Caco-2 (cell line): ENCODE measurements around the gene FIBP. TPM values are rescaled to one million over a fixed set of nuclear protein-coding genes. Genes with fewer than 3 reads are reported as not detected.

ENCODE experiments used
- BruUV-seq: library from RNA; stranded (reverse); fragments of 400-500 nt; replicated peaks from 2 replicates; lab custom pipeline; 2021; lab: Mats Ljungman, UMichigan
- CTCF ChIA-PET: fragments of 300-600 bp; sonication (Branson Sonifier 250); formaldehyde crosslinking; loops from one replicate; lab custom pipeline; 2022; ENCODE audit warnings: antibody characterized with exemption; lab: Charles Lee
- POLR2A ChIA-PET: fragments of 300-600 bp; sonication (Branson Sonifier 250); formaldehyde crosslinking; loops from one replicate; lab custom pipeline; 2022; ENCODE audit warnings: antibody characterized with exemption; lab: Charles Lee
- DNase-seq, 2 experiments: peaks; one replicate each; pipeline versions ENCODE4 v3.0.0 to v3.0.0-alpha.2; 2020 to 2022
- H3K27me3 ChIP-seq: replicated peaks from 2 replicates; pipeline ENCODE4 v1.6.0; 2011; ENCODE audit warnings: low read length; ENCODE audit not compliant: control insufficient read depth, insufficient read depth
- H3K36me3 ChIP-seq: 2 replicates; pipeline ENCODE4 v1.5.1; 2011; ENCODE audit warnings: low read length; ENCODE audit not compliant: control insufficient read depth, insufficient read depth
- H3K4me1 ChIP-seq: fragments of 250-450 bp; sonication (Bioruptor Pico); 2 replicates; pipeline ENCODE4 v1.5.1; 2020; ENCODE audit warnings: mild to moderate bottlenecking
- H3K4me3 ChIP-seq: 2 replicates; pipeline ENCODE4 v1.5.1; 2011; ENCODE audit warnings: low read depth, mild to moderate bottlenecking, control low read depth, low read length
- H3K9me3 ChIP-seq: fragments of 250-450 bp; sonication (Bioruptor Pico); 2 replicates; pipeline ENCODE4 v1.5.1; 2020; ENCODE audit warnings: mild to moderate bottlenecking, moderate library complexity
- H3K27ac Mint-ChIP-seq: one replicate; pipeline ENCODE4 v1.8.0; 2022; ENCODE audit warnings: mixed read lengths; ENCODE audit not compliant: unreplicated experiment
- H3K27me3 Mint-ChIP-seq: one replicate; pipeline ENCODE4 v1.8.0; 2022; ENCODE audit warnings: mixed read lengths; ENCODE audit not compliant: insufficient read depth, unreplicated experiment
- H3K36me3 Mint-ChIP-seq: one replicate; pipeline ENCODE4 v1.8.0; 2022; ENCODE audit warnings: mild to moderate bottlenecking, mixed read lengths; ENCODE audit not compliant: insufficient read depth, unreplicated experiment
- H3K4me1 Mint-ChIP-seq: one replicate; pipeline ENCODE4 v1.8.0; 2022; ENCODE audit warnings: low read depth, mixed read lengths; ENCODE audit not compliant: unreplicated experiment
- H3K4me3 Mint-ChIP-seq: one replicate; pipeline ENCODE4 v1.8.0; 2022; ENCODE audit warnings: mild to moderate bottlenecking, moderate library complexity, mixed read lengths; ENCODE audit not compliant: unreplicated experiment
- H3K9me3 Mint-ChIP-seq: one replicate; pipeline ENCODE4 v1.8.0; 2022; ENCODE audit warnings: mixed read lengths; ENCODE audit not compliant: unreplicated experiment
- intact Hi-C: fragments of 100-400 bp; cut with micrococcal nuclease; formaldehyde crosslinking; loops from one replicate; pipeline ENCODE4 v1.10.0; 2022; ENCODE audit not compliant: unreplicated experiment
- total RNA-seq: library from RNA; stranded (reverse); gene quantifications from 2 replicates; pipeline ENCODE4 v1.2.3, GENCODE V29; 2022
- TF ChIP-seq, protein P1 (sequence below), 2 experiments: fragments of 200-600 bp in 1 of 2; IDR thresholded peaks; 1 replicate in 1 of 2; 2 replicates in 1 of 2; pipeline versions ENCODE4 v1.5.1 to v1.8.0; 2011 to 2022; ENCODE audit warnings: antibody characterized with exemption in 1 of 2, control low read depth in 1 of 2, inconsistent platforms in 1 of 2, low read depth in 1 of 2, low read length in 1 of 2, mild to moderate bottlenecking in 1 of 2, moderate library complexity in 1 of 2; ENCODE audit not compliant: insufficient read depth in 1 of 2, severe bottlenecking in 1 of 2, unreplicated experiment in 1 of 2

FIBP gene
- total RNA-seq, 1 experiment from 2014 or later, result 61.5 TPM

GRCh38 chr11:65859812-65860277, 28.4 kb downstream of the FIBP start:
- Histone ChIP-seq H3K4me1 (peaks cover 15% of the 10 kb centered on the region), H3K27me3 (no peaks in the 10 kb centered on the region), H3K9me3 (no peaks in the 10 kb centered on the region), H3K4me3 (peak overlapping the region; percentile 87), H3K36me3 (peaks cover 5% of the 10 kb centered on the region; the same call in 1 of the 2 replicates)
- Mint-ChIP-seq H3K9me3 (no peaks in the 10 kb centered on the region), H3K27me3 (no peaks in the 10 kb centered on the region), H3K36me3 (peaks cover 79% of the 10 kb centered on the region), H3K4me3 (peak overlapping the region; percentile 97), H3K27ac (peak overlapping the region; percentile 95), H3K4me1 (peaks cover 24% of the 10 kb centered on the region)
- ChIA-PET POLR2A (interaction anchor here (0.5 to 3.0 kb wide), 22 partner anchors 9 to 437 kb away, joined by 3 to 43 read pairs (median 6); partner anchors contain the start of genes BANF1, CCDC85B, FIBP and KAT5), CTCF (interaction anchor here (0.5 to 7.7 kb wide), 37 partner anchors 8 to 554 kb away, joined by 3 to 241 read pairs (median 5); partner anchors contain the start of genes BANF1, CCDC85B, CTSW and EIF1AD)
- TF ChIP-seq, protein P1, sequence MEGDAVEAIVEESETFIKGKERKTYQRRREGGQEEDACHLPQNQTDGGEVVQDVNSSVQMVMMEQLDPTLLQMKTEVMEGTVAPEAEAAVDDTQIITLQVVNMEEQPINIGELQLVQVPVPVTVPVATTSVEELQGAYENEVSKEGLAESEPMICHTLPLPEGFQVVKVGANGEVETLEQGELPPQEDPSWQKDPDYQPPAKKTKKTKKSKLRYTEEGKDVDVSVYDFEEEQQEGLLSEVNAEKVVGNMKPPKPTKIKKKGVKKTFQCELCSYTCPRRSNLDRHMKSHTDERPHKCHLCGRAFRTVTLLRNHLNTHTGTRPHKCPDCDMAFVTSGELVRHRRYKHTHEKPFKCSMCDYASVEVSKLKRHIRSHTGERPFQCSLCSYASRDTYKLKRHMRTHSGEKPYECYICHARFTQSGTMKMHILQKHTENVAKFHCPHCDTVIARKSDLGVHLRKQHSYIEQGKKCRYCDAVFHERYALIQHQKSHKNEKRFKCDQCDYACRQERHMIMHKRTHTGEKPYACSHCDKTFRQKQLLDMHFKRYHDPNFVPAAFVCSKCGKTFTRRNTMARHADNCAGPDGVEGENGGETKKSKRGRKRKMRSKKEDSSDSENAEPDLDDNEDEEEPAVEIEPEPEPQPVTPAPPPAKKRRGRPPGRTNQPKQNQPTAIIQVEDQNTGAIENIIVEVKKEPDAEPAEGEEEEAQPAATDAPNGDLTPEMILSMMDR (IDR thresholded peaks at IDR 0.05; ENCODE audit: insufficient read depth in 1 of 2, low read depth in 1 of 2, low read length in 1 of 2, severe bottlenecking in 1 of 2, unreplicated experiment in 1 of 2), result no peak
- no peak for DNase-seq
- intact Hi-C loops, result loop anchor here (1.0 to 5.0 kb wide), 4 partner anchors 28 to 208 kb away; partner anchors contain the start of genes BANF1, EIF1AD and FIBP
- BruUV-seq, result no TSS peak

DNA sequence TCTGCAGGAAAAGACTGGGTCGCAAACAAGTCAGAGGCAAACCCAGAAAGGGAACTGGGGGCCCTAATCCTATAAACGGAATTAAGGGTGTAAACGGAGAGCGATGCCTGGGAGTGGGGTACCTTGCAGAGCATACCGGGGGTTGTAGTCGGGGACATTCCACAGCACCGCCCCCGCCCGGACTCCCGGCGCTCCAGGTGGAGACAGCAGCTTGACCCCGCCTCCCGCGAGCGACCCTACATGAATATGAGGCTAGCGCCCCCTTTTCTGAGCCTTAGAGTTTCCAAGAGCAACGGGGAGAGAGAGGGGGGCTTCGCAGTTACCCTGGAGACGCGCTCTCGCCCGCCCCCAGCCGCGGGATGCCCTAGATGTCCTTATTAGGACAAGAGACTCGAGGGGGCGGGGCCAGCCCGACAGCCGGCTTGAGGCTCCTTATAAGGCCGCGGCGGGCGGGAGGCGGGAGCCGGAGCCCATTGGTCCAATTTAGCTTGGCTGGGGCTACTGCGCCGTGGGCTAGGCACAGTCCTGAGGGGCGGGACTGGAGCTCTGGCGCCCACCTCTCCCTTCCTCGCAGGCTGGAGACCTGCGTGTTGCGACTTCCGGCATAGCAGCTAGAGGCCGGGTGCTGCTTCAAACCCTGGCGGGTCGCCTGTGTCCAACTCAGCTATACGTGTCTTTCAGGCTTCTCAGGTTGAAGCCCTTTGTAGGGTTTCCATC, 29.0 kb downstream of the FIBP start:
- H3K4me3 Mint-ChIP-seq, result peak overlapping the region; percentile 97
- H3K27ac Mint-ChIP-seq, result peak overlapping the region; percentile 95
- Histone ChIP-seq H3K4me1 (peaks cover 15% of the 10 kb centered on the region), H3K9me3 (no peaks in the 10 kb centered on the region), H3K27me3 (no peaks in the 10 kb centered on the region), H3K36me3 (peaks cover 5% of the 10 kb centered on the region; the same call in 1 of the 2 replicates), H3K4me3 (peak overlapping the region; percentile 87)
- POLR2A ChIA-PET, result interaction anchor here (0.5 to 3.0 kb wide), 23 partner anchors 10 to 437 kb away, joined by 3 to 43 read pairs (median 6); partner anchors contain the start of genes BANF1, CCDC85B, CTSW and FIBP
- peak; percentile 98 to 99 for DNase-seq
- H3K9me3 Mint-ChIP-seq, result no peaks in the 10 kb centered on the region
- H3K4me1 Mint-ChIP-seq, result peaks cover 30% of the 10 kb centered on the region
- BruUV-seq, result no TSS peak
- intact Hi-C loops, result loop anchor here (2.0 to 5.0 kb wide), 2 partner anchors 40 to 207 kb away; no protein-coding TSS in a partner anchor
- no peaks in the 10 kb centered on the region for H3K27me3 Mint-ChIP-seq
- H3K36me3 Mint-ChIP-seq, result peaks cover 81% of the 10 kb centered on the region
- TF ChIP-seq, protein P1 (IDR thresholded peaks at IDR 0.05; ENCODE audit: insufficient read depth in 1 of 2, low read depth in 1 of 2, low read length in 1 of 2, severe bottlenecking in 1 of 2, unreplicated experiment in 1 of 2), result peak in 1 of 2 experiments; percentile 31
- CTCF ChIA-PET, result interaction anchor here (0.7 to 7.7 kb wide), 28 partner anchors 8 to 196 kb away, joined by 3 to 241 read pairs (median 5); partner anchors contain the start of genes AP5B1, BANF1, CCDC85B and CTSW

GRCh38 chr11:65858681-65859087, 29.6 kb downstream of the FIBP start:
- TF ChIP-seq, protein P1 (IDR thresholded peaks at IDR 0.05; ENCODE audit: insufficient read depth in 1 of 2, low read depth in 1 of 2, low read length in 1 of 2, severe bottlenecking in 1 of 2, unreplicated experiment in 1 of 2), result no peak
- peak overlapping the region; percentile 97 for H3K4me3 Mint-ChIP-seq
- no TSS peak for BruUV-seq
- intact Hi-C loops, result loop anchor here (1.0 to 5.0 kb wide), 3 partner anchors 40 to 206 kb away; partner anchors contain the start of gene KAT5
- POLR2A ChIA-PET, result interaction anchor here (0.5 to 3.0 kb wide), 23 partner anchors 7 to 196 kb away, joined by 3 to 43 read pairs (median 6); partner anchors contain the start of genes CCDC85B, FIBP, KAT5 and RELA
- H3K27me3 Mint-ChIP-seq, result no peaks in the 10 kb centered on the region
- peaks cover 36% of the 10 kb centered on the region for H3K4me1 Mint-ChIP-seq
- Histone ChIP-seq H3K36me3 (peaks cover 6% of the 10 kb centered on the region; the same call in 1 of the 2 replicates), H3K4me1 (peaks cover 15% of the 10 kb centered on the region), H3K9me3 (no peaks in the 10 kb centered on the region), H3K4me3 (peak overlapping the region; percentile 87), H3K27me3 (no peaks in the 10 kb centered on the region)
- peaks cover 81% of the 10 kb centered on the region for H3K36me3 Mint-ChIP-seq
- DNase-seq, result no peak
- no peaks in the 10 kb centered on the region for H3K9me3 Mint-ChIP-seq
- CTCF ChIA-PET, result interaction anchor here (0.8 to 7.7 kb wide), 7 partner anchors 12 to 147 kb away, joined by 3 to 241 read pairs (median 11); partner anchors contain the start of genes AP5B1, CCDC85B, FIBP and KAT5
- peak overlapping the region; percentile 95 for H3K27ac Mint-ChIP-seq
